Renal pelvis (tissue), 12 donors: ENCODE measurements around the gene GPN3. TPM values are rescaled to one million over a fixed set of nuclear protein-coding genes. Genes with fewer than 3 reads are reported as not detected.
"Not testable (repeated sequence)": the region's sequence is repeated elsewhere in the genome, so short reads cannot be mapped to it uniquely, and the experiment has no call there.

Experiments used
- DNase-seq: peaks from one replicate; pipeline ENCODE4 v3.0.0-alpha.2; 2013
- long read RNA-seq, 16 experiments: transcript quantifications; one replicate each; lab custom pipeline, GENCODE V29; 2026
- polyA plus RNA-seq, 3 donors: library from polyadenylated mRNA; unstranded; fragments of 120-200 nt; gene quantifications; one replicate each; pipeline ENCODE4 v1.2.1, GENCODE V29; 2013; ENCODE audit not compliant: insufficient read length in 3 of 3

The GPN3 gene
- polyA plus RNA-seq = 10 to 100 TPM; 34.8 to 37.5 (median 36.1) TPM
- long read RNA-seq, donor 1, transcript GPN3-201 (8 exons, 1,468 nt) = major isoform, 16 of 17 reads
- long read RNA-seq, donor 1, partial matches to known transcripts = 0 of 17 reads
- long read RNA-seq, donor 1, other reads (novel, unspliced or antisense) = 0 of 17 reads
- long read RNA-seq, donor 2, transcript GPN3-201 (8 exons, 1,468 nt) = major isoform, 30 of 36 reads
- long read RNA-seq, donor 2, partial matches to known transcripts = 5 of 36 reads
- long read RNA-seq, donor 2, other reads (novel, unspliced or antisense) = 0 of 36 reads
- long read RNA-seq, donor 3, transcript GPN3-201 (8 exons, 1,468 nt) = major isoform, 15 of 15 reads
- long read RNA-seq, donor 3, partial matches to known transcripts = 0 of 15 reads
- long read RNA-seq, donor 3, other reads (novel, unspliced or antisense) = 0 of 15 reads
- long read RNA-seq, donor 4, transcript GPN3-201 (8 exons, 1,468 nt) = major isoform, 25 of 25 reads
- long read RNA-seq, donor 4, partial matches to known transcripts = 0 of 25 reads
- long read RNA-seq, donor 4, other reads (novel, unspliced or antisense) = 0 of 25 reads
- long read RNA-seq, donor 5, transcript GPN3-201 (8 exons, 1,468 nt) = major isoform, 12 of 12 reads
- long read RNA-seq, donor 5, partial matches to known transcripts = 0 of 12 reads
- long read RNA-seq, donor 5, other reads (novel, unspliced or antisense) = 0 of 12 reads
- long read RNA-seq, donor 6, transcript GPN3-201 (8 exons, 1,468 nt) = major isoform, 11 of 28 reads
- long read RNA-seq, donor 6, partial matches to known transcripts = 0 of 28 reads
- long read RNA-seq, donor 6, other reads (novel, unspliced or antisense) = 17 of 28 reads
- long read RNA-seq, donor 7, transcript GPN3-201 (8 exons, 1,468 nt) = major isoform, 18 of 18 reads
- long read RNA-seq, donor 7, partial matches to known transcripts = 0 of 18 reads
- long read RNA-seq, donor 7, other reads (novel, unspliced or antisense) = 0 of 18 reads
- long read RNA-seq, donor 8, transcript GPN3-201 (8 exons, 1,468 nt) = major isoform, 11 of 12 reads
- long read RNA-seq, donor 8, partial matches to known transcripts = 0 of 12 reads
- long read RNA-seq, donor 8, other reads (novel, unspliced or antisense) = 0 of 12 reads
- long read RNA-seq, donor 9, transcript GPN3-201 (8 exons, 1,468 nt) = major isoform, 22 of 27 reads
- long read RNA-seq, donor 9, partial matches to known transcripts = 5 of 27 reads
- long read RNA-seq, donor 9, other reads (novel, unspliced or antisense) = 0 of 27 reads
- long read RNA-seq, donor 10, transcript GPN3-201 (8 exons, 1,468 nt) = major isoform, 11 of 32 reads
- long read RNA-seq, donor 10, partial matches to known transcripts = 6 of 32 reads
- long read RNA-seq, donor 10, other reads (novel, unspliced or antisense) = 15 of 32 reads
- long read RNA-seq, donor 11, transcript GPN3-201 (8 exons, 1,468 nt) = major isoform, 11 of 11 reads
- long read RNA-seq, donor 11, partial matches to known transcripts = 0 of 11 reads
- long read RNA-seq, donor 11, other reads (novel, unspliced or antisense) = 0 of 11 reads
- long read RNA-seq, donor 12, transcript GPN3-201 (8 exons, 1,468 nt) = major isoform, 19 of 19 reads
- long read RNA-seq, donor 12, partial matches to known transcripts = 0 of 19 reads
- long read RNA-seq, donor 12, other reads (novel, unspliced or antisense) = 0 of 19 reads
- long read RNA-seq, donor 13, transcript GPN3-201 (8 exons, 1,468 nt) = major isoform, 10 of 19 reads
- long read RNA-seq, donor 13, partial matches to known transcripts = 9 of 19 reads
- long read RNA-seq, donor 13, other reads (novel, unspliced or antisense) = 0 of 19 reads
- long read RNA-seq, donor 14 = 0 reads
- long read RNA-seq, donor 15, transcript GPN3-201 (8 exons, 1,468 nt) = major isoform, 12 of 13 reads
- long read RNA-seq, donor 15, partial matches to known transcripts = 0 of 13 reads
- long read RNA-seq, donor 15, other reads (novel, unspliced or antisense) = 0 of 13 reads
- long read RNA-seq, donor 16, transcript GPN3-201 (8 exons, 1,468 nt) = major isoform, 24 of 24 reads
- long read RNA-seq, donor 16, partial matches to known transcripts = 0 of 24 reads
- long read RNA-seq, donor 16, other reads (novel, unspliced or antisense) = 0 of 24 reads

DNA sequence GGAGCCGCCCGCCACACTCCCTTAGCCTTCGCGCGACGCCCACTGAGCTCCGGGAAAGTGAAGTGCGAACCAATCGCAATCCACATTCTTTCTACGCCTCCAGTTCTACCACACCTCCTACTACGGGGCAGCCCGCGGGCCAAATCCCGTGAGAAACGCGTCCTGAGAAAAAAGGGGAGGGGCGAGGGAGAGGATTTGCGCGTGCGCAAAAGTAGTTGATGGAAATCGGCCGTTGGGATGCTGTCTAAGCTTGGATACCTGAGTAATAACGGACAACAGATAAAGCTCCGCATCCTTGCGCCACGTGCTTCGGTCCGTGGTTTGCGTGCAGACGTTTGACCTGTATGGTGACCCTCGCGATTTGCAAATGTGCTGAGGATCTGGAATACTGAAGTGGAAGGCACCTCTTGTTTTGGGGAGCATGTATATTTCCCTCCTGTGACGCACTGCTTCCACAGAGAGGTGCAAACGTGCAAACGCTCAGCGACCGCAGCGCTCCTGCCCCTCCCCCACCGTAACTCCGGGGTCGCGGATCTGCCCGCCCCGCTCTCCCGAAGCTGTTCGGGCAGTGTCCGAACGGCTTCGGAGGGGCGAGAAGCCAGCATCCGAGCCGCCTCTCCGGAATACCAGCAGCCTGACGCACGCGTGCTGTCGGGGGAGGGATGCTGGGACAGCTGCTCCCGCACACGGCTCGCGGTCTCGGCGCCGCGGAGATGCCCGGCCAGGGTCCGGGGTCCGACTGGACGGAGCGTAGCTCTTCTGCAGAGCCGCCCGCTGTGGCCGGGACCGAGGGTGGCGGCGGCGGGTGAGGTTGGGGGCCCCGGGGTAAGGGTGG lies at the start of gene GPN3, which contains the start of gene FAM216A:
GPN3 (minus strand) TSS at position 44 of the 835 bp plus-strand sequence. CDS start 54 bp downstream, outside the sequence.
FAM216A (plus strand) TSS at position 632 of the 835 bp plus-strand sequence; CDS start at position 663, 31 bp downstream.
- DNase-seq = peak; percentile 99

DNA sequence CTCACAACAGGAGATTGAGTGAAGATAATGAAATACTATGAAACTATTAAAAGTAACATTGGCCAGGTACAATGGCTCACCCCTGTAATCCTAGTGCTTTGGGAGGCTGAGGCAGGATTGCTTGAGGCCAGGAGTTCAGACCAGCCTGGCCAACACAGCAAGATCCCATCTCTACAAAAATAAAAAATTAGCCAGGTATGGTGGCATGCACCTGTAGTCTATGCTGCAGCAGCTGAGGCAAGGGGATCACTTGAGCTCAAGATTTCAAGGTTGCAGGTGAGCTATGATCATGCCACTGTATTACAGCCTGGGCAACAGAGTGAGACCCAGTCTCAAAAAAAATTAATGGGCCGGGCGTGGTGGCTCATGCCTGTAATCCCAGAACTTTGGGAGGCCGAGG lies 48.9 kb upstream of the GPN3 start:
- no peak for DNase-seq

DNA sequence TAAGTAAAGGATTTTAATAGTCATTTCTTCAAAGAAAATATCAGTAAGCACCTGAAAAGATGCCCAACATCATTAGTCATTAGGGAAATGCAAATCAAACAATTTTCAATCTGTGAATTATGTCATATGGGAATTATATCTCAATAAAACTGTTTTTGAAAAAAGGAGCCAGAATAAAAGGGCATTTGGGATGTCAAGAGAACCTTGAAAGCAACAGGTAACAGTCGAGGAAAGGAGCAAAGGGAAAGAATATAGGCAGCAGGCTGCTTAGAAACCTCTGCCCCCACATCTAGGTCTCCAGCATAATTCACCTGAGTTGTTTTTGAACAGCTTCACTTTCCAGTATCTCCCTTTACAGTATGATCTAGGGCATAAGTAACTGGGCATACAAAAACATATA lies 46.3 kb upstream of the GPN3 start:
- no peak for DNase-seq

DNA sequence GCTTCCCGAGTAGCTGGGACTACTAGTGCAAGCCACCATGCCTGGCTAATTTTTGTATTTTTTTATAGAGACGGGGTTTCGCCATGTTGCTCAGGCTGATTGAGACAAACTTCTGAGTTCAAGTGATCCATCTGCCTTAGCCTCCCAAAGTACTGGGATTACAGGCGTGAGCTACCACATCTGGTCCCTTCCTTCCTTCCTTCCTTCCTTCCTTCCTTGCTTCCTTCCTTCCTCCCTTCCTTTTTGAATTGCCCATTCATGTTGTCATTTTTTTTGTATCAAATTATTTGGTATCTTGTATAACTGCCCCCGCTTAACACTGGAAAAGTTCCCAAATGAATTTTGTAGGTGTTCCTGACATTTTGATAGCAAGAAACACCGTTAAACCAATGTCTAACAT lies 45.8 kb upstream of the GPN3 start:
- no peak for DNase-seq

DNA sequence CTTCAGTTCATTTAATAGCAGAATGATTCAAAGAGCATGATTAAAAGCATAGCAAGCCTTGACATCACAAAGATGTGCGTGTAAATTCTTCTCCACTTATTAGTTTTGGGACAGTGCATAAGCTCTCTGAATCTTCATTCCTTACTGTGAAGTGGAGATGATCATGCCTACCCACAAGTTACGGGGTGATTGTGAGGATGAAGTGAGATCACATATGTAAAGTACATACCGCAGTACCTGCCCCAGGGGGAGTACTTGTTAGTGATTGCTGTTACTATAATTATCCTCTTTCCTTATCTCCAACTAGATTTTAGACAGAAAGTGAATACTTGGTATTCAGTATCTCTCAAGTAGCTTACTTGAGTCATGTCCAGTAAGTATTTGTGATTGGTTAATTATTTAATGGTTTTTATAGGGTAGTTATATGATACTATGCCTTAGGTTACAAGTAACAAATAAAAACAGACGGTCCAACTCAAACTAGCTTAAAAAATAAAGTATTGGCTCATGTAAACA lies 40.1 kb upstream of the GPN3 start:
- no peak for DNase-seq

DNA sequence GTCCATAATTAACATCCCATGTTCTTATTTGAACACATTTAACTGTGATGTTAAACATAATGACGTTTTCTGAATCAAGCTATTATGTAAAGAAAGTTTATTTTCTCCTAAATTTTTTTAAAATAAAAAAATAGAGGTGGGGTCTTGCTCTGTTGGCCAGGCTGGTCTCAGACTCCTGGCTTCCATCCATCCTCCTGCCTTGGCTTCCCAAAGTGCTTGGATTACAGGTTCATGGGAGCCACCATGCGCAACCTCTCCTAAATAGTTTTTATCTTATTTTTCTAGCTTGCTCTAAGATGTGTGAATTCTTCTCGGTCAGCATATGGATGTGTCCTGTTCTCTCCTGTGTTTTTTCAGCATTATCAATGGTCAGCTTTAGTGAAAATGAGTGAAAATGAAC lies 37.3 kb upstream of the GPN3 start:
- DNase-seq = no peak

DNA sequence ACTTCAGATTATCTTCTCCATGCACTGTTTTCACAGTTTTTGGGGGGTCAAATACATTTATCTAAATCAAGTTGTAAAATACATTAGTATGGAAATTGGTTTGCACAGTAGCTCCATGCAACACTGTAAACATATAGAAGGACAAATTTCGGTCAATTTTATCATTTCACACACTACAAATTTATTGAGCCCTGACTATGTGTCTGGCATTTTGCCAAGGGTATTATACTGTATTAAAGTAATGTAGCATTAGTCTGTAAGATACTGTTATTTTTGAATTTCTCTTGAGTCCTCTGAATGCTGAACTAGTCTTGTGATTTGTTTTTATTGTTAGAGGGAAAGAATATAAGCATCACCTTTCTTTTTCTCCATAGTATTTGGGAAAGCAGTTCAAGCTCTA lies 35.4 kb upstream of the GPN3 start:
- no peak for DNase-seq

DNA sequence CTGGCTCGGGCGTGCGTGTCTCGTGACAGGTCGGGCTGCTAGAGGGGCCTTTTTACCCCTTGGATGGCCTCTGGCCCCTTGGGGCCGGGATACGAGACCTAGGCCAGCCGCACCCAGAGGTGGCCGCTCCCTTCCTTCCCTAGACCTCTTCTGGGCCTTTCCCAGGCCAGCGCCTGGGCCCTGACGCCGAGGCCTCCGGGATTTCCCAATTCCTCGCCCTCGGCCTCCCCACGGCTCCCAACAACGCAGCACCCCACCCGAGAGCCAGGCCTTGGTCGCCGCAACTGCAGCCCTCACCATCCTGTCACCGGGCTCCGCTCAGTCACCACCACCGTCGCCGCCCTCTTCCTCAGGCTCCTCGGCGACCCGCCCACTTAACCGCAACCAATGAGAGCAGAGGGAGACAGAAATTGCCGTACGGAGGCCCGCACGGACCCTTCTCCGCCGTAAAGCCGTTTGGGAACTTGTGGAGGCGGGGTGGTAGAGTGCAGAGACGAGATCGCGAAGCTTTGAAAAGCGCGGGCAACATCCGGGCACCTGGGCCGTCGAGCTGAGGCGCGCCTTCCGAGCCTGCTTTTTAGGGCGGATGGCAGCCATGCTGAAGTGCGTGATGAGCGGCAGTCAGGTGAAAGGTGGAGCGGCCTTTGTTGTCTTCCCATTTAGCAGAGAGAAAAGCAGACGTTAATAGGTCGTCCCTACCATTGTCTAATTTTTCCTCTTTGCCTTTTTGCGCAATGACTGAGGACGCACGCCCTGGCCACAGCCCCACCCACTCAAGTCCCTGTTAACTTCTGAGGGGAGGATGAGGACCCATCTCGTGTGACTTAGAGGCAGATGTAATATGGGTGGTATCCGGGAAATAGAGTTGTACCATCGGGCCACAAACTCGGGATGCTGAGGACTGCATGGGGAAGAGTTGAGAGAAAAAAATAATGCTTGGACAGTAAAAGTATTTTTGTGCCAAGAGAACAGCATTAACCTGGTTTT lies 34.0 kb upstream of the GPN3 start, which contains the start of the genes RAD9B and VPS29:
RAD9B (plus strand) TSS at position 580 of the 987 bp plus-strand sequence; CDS start at position 587, 7 bp downstream.
VPS29 (minus strand) TSS at position 360 of the 987 bp plus-strand sequence; CDS start at position 300, 60 bp downstream.
- peak; percentile 98 for DNase-seq

DNA sequence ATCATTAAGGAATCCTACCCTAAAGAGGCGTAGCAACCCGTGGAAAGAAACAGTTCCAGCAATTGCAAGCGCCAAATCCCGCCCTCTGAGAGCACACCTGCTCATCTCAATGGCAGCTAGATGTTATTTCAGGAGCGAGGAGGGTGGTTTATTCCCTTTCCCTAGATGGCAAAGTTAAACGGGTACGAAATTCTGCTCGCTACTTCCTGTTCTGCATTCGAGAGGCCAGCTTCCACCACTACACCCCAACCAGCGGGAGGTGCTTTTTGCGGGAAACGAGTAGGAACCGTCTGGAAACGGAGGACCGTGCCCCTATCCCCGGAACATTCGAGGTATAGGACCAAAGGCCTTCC lies 33.3 kb upstream of the GPN3 start:
- peak; percentile 28 for DNase-seq

DNA sequence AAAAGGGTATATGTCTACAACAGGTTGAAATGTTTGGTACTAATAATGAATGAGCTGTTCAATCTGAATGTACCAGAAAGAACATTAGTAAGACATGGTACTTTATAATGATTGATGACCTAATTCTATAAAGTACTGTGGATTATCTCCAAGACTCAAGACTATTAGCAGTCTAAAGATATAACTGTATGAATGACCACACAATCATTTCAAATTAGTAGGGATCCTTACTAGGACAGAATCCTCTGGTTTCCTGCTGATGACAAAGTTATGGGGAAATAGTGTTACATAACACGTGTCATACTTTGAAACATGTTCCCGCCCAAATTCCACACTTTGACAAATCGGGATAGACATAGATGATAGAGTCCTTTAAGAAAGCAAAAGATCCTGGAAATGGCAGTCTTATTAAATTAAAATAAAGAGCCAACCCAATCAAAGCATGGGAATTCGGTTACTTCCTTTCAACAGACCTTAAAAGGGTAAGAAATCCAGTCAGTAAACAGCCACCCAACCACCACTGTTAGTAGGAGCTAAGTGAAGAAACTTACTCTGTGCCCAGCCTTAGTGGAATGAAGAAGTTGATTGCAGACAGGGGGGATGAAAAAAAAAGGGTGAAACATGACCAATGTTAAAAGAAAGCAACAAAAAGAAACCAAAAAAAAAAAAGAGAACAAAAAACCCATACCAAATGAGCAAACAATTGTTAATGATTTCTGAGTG lies 31.1 kb upstream of the GPN3 start:
- DNase-seq = no peak

DNA sequence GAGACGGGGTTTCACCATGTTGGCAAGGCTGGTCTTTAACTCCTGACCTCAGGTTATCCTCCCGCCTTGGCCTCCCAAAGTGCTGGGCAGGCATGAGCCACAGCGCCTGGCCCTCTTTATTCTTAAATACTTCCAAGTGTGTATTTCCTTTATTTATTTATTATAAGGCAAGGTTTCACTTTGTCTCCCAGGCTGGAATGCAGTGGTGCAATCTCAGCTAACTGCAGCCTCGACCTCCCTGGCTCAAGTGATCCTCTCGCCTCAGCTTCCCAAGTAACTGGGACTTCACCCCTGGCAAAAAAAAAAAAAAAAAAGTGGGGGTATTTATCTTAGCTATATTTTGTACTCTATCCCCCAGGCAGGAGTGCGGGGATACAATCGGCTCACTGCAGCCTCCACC lies 7.4 kb upstream of the GPN3 start:
- no peak for DNase-seq

DNA sequence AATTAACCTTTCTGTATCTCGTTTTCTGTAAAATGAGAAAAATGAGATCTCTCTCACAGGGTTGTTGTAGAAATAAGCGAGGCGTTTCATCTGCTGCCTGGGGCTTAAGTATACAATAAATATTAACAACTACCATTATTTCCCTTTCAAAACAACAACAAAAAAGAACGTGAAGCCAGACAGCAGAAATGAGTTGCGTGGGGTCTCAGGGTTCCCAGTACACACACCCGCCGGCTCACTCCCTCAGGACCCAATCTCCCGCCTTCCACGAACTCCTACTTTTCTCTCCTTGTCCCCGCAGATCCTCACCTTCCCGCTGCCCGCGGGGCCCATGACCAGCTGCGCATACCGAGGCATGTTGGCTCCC lies 227 bp downstream of the GPN3 start:
- DNase-seq = no peak

DNA sequence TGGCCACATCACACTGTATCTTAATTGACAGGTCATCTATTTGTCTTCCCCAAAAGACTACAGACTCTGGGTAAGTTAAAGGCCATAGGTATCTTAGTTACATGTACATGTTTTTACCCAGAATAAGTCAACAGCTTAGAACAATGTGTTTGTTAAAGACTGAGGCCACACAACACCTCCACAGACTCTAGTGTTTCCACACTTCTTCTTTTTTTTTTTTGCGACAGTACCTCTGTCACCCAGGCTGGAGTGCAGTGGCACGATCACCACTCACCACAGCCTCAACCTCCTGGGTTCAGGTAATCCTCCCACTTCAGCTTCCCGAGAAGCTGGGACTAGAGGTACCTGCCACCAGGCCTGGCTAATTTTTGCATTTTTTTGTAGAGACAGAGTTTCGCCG lies 1.3 kb downstream of the GPN3 start:
- no peak for DNase-seq

DNA sequence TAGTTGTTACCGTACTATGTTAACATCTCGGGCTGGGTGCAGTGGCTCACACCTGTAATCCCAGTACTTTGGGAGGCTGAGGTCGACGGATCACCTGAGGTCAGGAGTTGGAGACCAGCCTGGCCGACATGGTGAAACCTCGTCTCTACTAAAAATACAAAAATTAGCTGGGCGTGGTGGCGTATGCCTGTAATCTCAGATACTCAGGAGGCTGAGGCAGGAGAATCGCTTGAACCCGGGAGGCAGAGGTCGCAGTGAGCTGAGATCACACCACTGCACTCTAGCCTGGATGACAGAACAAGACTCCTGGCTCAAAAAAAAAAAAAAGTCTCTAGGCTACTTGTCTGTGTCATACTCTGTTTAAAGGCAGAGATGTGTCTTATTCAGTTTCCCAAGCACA lies 2.3 kb downstream of the GPN3 start:
- not testable (repeated sequence) for DNase-seq

DNA sequence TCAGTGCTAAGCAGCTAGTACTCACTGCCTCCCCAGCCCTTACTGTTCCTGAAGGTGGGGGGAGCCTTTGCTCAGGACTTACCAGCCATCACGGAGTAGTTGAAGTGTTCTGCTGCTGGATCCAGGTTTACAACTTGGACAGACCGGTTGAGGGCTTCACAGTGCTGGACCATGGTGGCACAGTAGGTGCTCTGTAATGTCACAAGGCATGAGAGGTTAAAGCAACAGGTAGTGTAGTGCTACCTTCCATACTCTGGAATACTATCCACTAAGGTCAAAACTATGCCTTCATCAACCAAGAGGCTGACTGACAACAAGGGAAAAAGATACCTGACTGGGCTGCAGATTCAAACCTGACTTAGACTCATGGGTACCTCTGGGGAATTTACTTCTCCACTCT lies 3.0 kb downstream of the GPN3 start:
- no peak for DNase-seq

DNA sequence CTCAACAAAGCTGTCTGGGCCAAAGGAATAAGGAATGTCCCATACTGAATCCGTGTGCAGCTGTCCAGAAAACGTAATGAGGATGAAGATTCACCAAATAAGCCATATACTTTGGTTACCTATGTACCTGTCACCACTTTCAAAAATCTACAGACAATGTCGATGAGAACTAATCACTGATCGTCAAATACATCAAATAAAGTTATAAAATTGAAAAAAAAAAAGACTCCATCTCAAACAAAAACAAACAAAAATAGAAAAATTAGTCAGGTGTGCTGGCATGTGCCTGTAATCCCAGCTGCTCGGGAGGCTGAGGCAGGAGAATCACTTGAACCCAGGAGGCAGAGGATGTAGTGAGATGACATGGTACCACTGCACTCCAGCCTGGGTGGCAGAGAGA lies 6.9 kb downstream of the GPN3 start:
- not testable (repeated sequence) for DNase-seq

DNA sequence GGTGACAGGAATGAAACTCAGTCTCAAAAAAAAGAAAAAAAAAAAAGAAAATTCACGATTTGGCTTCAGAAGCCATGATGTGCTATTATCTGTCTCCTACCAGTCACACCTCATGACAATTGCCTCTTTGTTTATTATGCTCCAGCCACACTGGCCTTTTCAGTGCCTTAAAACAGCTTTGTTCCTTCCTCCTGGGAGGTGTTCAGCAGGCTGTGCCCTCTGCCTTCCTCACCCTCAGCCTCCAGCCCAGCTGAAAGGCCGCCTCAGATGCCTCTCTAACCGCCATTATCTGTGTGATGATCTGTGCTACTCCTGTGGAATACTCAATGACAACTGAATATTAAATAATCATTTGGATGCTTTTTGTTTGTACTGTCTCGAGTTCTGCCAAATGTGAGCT lies 9.3 kb downstream of the GPN3 start:
- DNase-seq = no peak
